K562 (cell line): Measurements from ENCODE around the gene ZNF200. TPM values are rescaled to one million over a fixed set of nuclear protein-coding genes. Genes with fewer than 3 reads are reported as not detected.

Experiments used
- CCNT2 ChIP-seq: IDR thresholded peaks from 2 replicates; pipeline ENCODE4 v1.6.1; 2011; ENCODE audit warnings: borderline replicate concordance, low read depth, mild to moderate bottlenecking, moderate library complexity, mixed read lengths, low read length; ENCODE audit not compliant: insufficient read length; ENCODE audit errors: extremely low read depth
- FOXA1 ChIP-seq: fragments of 450-650 bp; IDR thresholded peaks from 2 replicates; pipeline ENCODE4 v1.6.1; 2016; ENCODE audit warnings: mild to moderate bottlenecking, borderline replicate concordance
- GTF2F1 ChIP-seq: IDR thresholded peaks from 2 replicates; pipeline ENCODE4 v1.6.1; 2011; ENCODE audit warnings: low read depth, low read length, improper control_type of control experiment
- HBP1 ChIP-seq: fragments of 450-650 bp; formaldehyde crosslinking; IDR thresholded peaks from 2 replicates; pipeline ENCODE4 v1.4.0; 2022; ENCODE audit warnings: missing genetic modification characterization
- HLTF ChIP-seq: fragments of 450-650 bp; IDR thresholded peaks from 2 replicates; pipeline ENCODE4 v1.6.1; 2016
- KDM2B ChIP-seq: fragments of 250-450 bp; sonication (Bioruptor Pico); IDR thresholded peaks from 2 replicates; pipeline ENCODE4 v1.8.0; 2021; ENCODE audit warnings: mild to moderate bottlenecking, moderate library complexity
- KLF1 ChIP-seq: fragments of 450-650 bp; IDR thresholded peaks from 2 replicates; pipeline ENCODE4 v1.6.1; 2016; ENCODE audit warnings: missing genetic modification characterization, missing compliant biosample characterization
- L3MBTL2 ChIP-seq: fragments of 450-650 bp; IDR thresholded peaks from 2 replicates; pipeline ENCODE4 v1.6.1; 2016; ENCODE audit warnings: mild to moderate bottlenecking, moderate library complexity
- MAFK ChIP-seq: IDR thresholded peaks from 2 replicates; pipeline ENCODE4 v1.6.1; 2011; ENCODE audit warnings: low read length, improper control_type of control experiment
- RFX7 ChIP-seq: fragments of 250-450 bp; sonication (Bioruptor Pico); IDR thresholded peaks from 2 replicates; pipeline ENCODE4 v1.5.1; 2021; ENCODE audit warnings: mild to moderate bottlenecking
- SREBF2 ChIP-seq: sonication (generic); formaldehyde crosslinking; IDR thresholded peaks from 2 replicates; pipeline ENCODE4 v1.4.0; 2020; ENCODE audit warnings: mild to moderate bottlenecking, missing genetic modification reagents
- XRCC4 ChIP-seq: IDR thresholded peaks from one replicate; pipeline ENCODE4 v1.6.1; 2011; ENCODE audit not compliant: insufficient read depth, insufficient read length; ENCODE audit errors: extremely low read depth
- ZNF318 ChIP-seq, 2 experiments: fragments of 450-650 bp; IDR thresholded peaks; 2 replicates each; pipeline ENCODE4 v1.6.1; 2016; ENCODE audit warnings: mild to moderate bottlenecking in 2 of 2, borderline replicate concordance in 1 of 2, low read depth in 1 of 2, moderate library complexity in 1 of 2
- ZNF609 ChIP-seq: sonication (generic); formaldehyde crosslinking; IDR thresholded peaks from 2 replicates; pipeline ENCODE4 v1.8.1; 2023; ENCODE audit warnings: missing genetic modification reagents, mild to moderate bottlenecking, borderline replicate concordance
- polyA plus RNA-seq, 8 experiments: library from polyadenylated mRNA; depleted of rRNA in 4 of 8; stranded (reverse) in 5 of 8; unstranded in 3 of 8; fragments of >200 nt; fragmentation: Nextera tagmentation in 2 of 8; fragmentation: Illumina TruSeq in 1 of 8; extraction: Ambion mirVana in 2 of 8; extraction: Trizol in 1 of 8; gene quantifications; 2 replicates each; pipeline versions ENCODE4 v1.2.1 to v1.2.3, GENCODE V29; 2011 to 2014; ENCODE audit warnings: inconsistent platforms in 1 of 8, missing spikeins in 1 of 8
- total RNA-seq, 7 experiments: library from RNA; depleted of rRNA in 6 of 7; stranded (reverse); fragments of >200 nt in 6 of 7; fragmentation: Illumina TruSeq in 2 of 7; extraction: Trizol in 2 of 7; gene quantifications; 2 replicates each; pipeline versions ENCODE4 v1.2.1 to v1.2.3, GENCODE V29; 2011 to 2021; ENCODE audit warnings: low replicate concordance in 1 of 7

Gene ZNF200
- total and polyA plus RNA-seq, 9 of the 15 experiments (the other 6 are each of a cell fraction or from before 2014, with no cell fraction given) = 4.8 to 14.5 (median 9.2) TPM

GRCh38 chr16:3173892-3174617 lies 60.9 kb downstream of the ZNF200 start (continued):
- no peak for TF ChIP-seq RFX7 (CRISPR knock-in tag)
- no peak for TF ChIP-seq HBP1 (CRISPR knock-in tag)
- TF ChIP-seq MAFK = no peak
- no peak for TF ChIP-seq CCNT2
- TF ChIP-seq HLTF = no peak
- TF ChIP-seq GTF2F1 = no peak
- TF ChIP-seq KDM2B (CRISPR knock-in tag) = no peak
- TF ChIP-seq FOXA1 = no peak
- no peak for TF ChIP-seq ZNF609
- no peak for TF ChIP-seq ZNF318 (IDR thresholded peaks at IDR 0.05; ENCODE audit: borderline replicate concordance in 1 of 2, low read depth in 1 of 2)
- peak; percentile 81 for TF ChIP-seq L3MBTL2
- TF ChIP-seq KLF1 = no peak
- TF ChIP-seq SREBF2 (CRISPR knock-in tag) = no peak
- no peak for TF ChIP-seq XRCC4
